Measurements from ENCODE around the gene ARHGAP19.
A peak's percentile ranks its signal among the peaks of the same experiment; 100 is the strongest.

The ARHGAP19 gene

DNA sequence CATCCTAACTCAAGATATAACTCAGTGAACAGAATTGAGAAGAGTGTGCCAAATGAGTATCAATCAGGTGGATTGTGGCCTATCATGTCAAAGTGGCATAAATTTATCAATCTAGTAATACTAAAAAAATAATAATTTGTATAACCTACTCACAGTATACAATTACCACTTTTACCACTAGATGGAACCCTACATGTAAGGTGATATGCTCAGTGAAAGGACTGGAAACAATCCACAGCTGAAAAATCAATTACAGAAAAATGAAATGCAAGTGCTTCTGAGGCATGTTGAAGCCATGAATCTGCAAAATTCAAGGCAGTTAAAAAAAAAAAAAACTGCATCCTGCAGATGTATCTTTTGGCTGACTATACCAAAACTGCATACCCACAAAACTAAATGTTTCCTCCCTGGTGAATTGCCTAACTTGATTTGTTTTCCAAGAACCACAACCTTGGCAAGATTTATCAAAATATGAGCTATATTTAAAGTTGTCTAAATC lies 13.9 kb downstream of the ARHGAP19 start:
- ChIA-PET POLR2A (interaction anchor here (0.5 to 1.3 kb wide), 6 partner anchors 10 to 122 kb away, joined by 3 to 7 read pairs (median 4); partner anchors contain the start of gene FRAT1), CTCF (interaction anchor here (0.6 to 3.2 kb wide), 41 partner anchors 9 to 1870 kb away, joined by 3 to 40 read pairs (median 5); partner anchors contain the start of genes ARHGAP19, FRAT1 and RRP12)
- Histone ChIP-seq H3K27ac (ENCODE audit: extremely low read depth, low read depth, low read length) (no peak overlapping the region), H3K4me1 (ENCODE audit: control insufficient read depth, insufficient read depth, low read length) (peaks cover 5% of the 10 kb centered on the region; the same call in 1 of the 2 replicates), H3K4me3 (ENCODE audit: low read depth, low read length) (no peak overlapping the region), H3K36me3 (ENCODE audit: control insufficient read depth in 2 of 2, insufficient read depth in 1 of 2, low read length in 2 of 2) (no peaks in the 10 kb centered on the region), H3K9me3 (ENCODE audit: control insufficient read depth, insufficient read depth, low read depth, low read length) (no peaks in the 10 kb centered on the region)
- TF ChIP-seq, protein P1, sequence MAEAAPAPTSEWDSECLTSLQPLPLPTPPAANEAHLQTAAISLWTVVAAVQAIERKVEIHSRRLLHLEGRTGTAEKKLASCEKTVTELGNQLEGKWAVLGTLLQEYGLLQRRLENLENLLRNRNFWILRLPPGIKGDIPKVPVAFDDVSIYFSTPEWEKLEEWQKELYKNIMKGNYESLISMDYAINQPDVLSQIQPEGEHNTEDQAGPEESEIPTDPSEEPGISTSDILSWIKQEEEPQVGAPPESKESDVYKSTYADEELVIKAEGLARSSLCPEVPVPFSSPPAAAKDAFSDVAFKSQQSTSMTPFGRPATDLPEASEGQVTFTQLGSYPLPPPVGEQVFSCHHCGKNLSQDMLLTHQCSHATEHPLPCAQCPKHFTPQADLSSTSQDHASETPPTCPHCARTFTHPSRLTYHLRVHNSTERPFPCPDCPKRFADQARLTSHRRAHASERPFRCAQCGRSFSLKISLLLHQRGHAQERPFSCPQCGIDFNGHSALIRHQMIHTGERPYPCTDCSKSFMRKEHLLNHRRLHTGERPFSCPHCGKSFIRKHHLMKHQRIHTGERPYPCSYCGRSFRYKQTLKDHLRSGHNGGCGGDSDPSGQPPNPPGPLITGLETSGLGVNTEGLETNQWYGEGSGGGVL (tag by site-specific recombination; IDR thresholded peaks at IDR 0.05): no peak
- no peak for TF ChIP-seq ZNF341 (tag by site-specific recombination; IDR thresholded peaks at IDR 0.05; ENCODE audit: low read depth)
- no peak for TF ChIP-seq ZNF175 (tag by site-specific recombination; IDR thresholded peaks at IDR 0.05)
- no peak for TF ChIP-seq ZNF114 (tag by site-specific recombination; IDR thresholded peaks at IDR 0.05)
- TF ChIP-seq ZNF19 (tag by site-specific recombination; IDR thresholded peaks at IDR 0.05; ENCODE audit: low read depth): no peak
- no peak for TF ChIP-seq ZNF157 (tag by site-specific recombination; IDR thresholded peaks at IDR 0.05)
- TF ChIP-seq SP2 (tag by site-specific recombination; IDR thresholded peaks at IDR 0.05): no peak
- no peak for TF ChIP-seq MZF1 (tag by site-specific recombination; IDR thresholded peaks at IDR 0.05; ENCODE audit: borderline replicate concordance)
- TF ChIP-seq ZNF121 (tag by site-specific recombination; IDR thresholded peaks at IDR 0.05): no peak
- TF ChIP-seq KLF10 (tag by site-specific recombination; IDR thresholded peaks at IDR 0.05): 0 out of 2 replicates have a peak, but pooled peaks have one; percentile 23
- TF ChIP-seq SCRT2 (tag by site-specific recombination; IDR thresholded peaks at IDR 0.05): no peak
- TF ChIP-seq, protein P2, sequence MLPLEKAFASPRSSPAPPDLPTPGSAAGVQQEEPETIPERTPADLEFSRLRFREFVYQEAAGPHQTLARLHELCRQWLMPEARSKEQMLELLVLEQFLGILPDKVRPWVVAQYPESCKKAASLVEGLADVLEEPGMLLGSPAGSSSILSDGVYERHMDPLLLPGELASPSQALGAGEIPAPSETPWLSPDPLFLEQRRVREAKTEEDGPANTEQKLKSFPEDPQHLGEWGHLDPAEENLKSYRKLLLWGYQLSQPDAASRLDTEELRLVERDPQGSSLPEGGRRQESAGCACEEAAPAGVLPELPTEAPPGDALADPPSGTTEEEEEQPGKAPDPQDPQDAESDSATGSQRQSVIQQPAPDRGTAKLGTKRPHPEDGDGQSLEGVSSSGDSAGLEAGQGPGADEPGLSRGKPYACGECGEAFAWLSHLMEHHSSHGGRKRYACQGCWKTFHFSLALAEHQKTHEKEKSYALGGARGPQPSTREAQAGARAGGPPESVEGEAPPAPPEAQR (tag by site-specific recombination; IDR thresholded peaks at IDR 0.05): no peak
- no peak for TF ChIP-seq SETDB1 (IDR thresholded peaks at IDR 0.05; ENCODE audit: insufficient read length, low read length)
- TF ChIP-seq GLIS1 (tag by site-specific recombination; IDR thresholded peaks at IDR 0.05): no peak
- no peak for TF ChIP-seq ZBTB21 (tag by site-specific recombination; IDR thresholded peaks at IDR 0.05)
- no peak for TF ChIP-seq ZNF610 (tag by site-specific recombination; IDR thresholded peaks at IDR 0.05; ENCODE audit: borderline replicate concordance)
- TF ChIP-seq, protein P3, sequence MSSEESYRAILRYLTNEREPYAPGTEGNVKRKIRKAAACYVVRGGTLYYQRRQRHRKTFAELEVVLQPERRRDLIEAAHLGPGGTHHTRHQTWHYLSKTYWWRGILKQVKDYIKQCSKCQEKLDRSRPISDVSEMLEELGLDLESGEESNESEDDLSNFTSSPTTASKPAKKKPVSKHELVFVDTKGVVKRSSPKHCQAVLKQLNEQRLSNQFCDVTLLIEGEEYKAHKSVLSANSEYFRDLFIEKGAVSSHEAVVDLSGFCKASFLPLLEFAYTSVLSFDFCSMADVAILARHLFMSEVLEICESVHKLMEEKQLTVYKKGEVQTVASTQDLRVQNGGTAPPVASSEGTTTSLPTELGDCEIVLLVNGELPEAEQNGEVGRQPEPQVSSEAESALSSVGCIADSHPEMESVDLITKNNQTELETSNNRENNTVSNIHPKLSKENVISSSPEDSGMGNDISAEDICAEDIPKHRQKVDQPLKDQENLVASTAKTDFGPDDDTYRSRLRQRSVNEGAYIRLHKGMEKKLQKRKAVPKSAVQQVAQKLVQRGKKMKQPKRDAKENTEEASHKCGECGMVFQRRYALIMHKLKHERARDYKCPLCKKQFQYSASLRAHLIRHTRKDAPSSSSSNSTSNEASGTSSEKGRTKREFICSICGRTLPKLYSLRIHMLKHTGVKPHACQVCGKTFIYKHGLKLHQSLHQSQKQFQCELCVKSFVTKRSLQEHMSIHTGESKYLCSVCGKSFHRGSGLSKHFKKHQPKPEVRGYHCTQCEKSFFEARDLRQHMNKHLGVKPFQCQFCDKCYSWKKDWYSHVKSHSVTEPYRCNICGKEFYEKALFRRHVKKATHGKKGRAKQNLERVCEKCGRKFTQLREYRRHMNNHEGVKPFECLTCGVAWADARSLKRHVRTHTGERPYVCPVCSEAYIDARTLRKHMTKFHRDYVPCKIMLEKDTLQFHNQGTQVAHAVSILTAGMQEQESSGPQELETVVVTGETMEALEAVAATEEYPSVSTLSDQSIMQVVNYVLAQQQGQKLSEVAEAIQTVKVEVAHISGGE (tag by site-specific recombination; conservative IDR thresholded peaks at IDR 0.05; ENCODE audit: low read depth): no peak
- peak; percentile 70 for TF ChIP-seq ZNF654 (tag by site-specific recombination; IDR thresholded peaks at IDR 0.05; ENCODE audit: low read depth)
- TF ChIP-seq SP3 (tag by site-specific recombination; IDR thresholded peaks at IDR 0.05): no peak
- TF ChIP-seq TSHZ1 (tag by site-specific recombination; IDR thresholded peaks at IDR 0.05; ENCODE audit: borderline replicate concordance): no peak
- peak; percentile 80 for TF ChIP-seq ZBTB17 (tag by site-specific recombination; IDR thresholded peaks at IDR 0.05)
- TF ChIP-seq TRIM28 (IDR thresholded peaks at IDR 0.05; ENCODE audit: borderline replicate concordance, low read length): no peak
- no peak for TF ChIP-seq ZXDB (tag by site-specific recombination; IDR thresholded peaks at IDR 0.05)
- TF ChIP-seq ZNF660 (tag by site-specific recombination; IDR thresholded peaks at IDR 0.05): peak; percentile 80; the same call in 1 of the 2 replicates
- no peak for TF ChIP-seq ZNF324 (tag by site-specific recombination; IDR thresholded peaks at IDR 0.05)
- no peak for TF ChIP-seq ZNF416 (tag by site-specific recombination; IDR thresholded peaks at IDR 0.05)
- TF ChIP-seq ZNF184 (tag by site-specific recombination; IDR thresholded peaks at IDR 0.05): no peak; the same call in 1 of the 2 replicates
